Endothelial cell of umbilical vein (primary cell): ENCODE results near the gene NFATC2.

Source experiments
- CTCF ChIP-seq, 2 donors: IDR thresholded peaks; 1 replicate in 1 of 2; 2 replicates in 1 of 2; pipeline ENCODE4 v1.5.1; 2011; ENCODE audit warnings: low read length in 2 of 2, mild to moderate bottlenecking in 2 of 2, moderate library complexity in 2 of 2, control low read depth in 1 of 2, inconsistent platforms in 1 of 2, low read depth in 1 of 2; ENCODE audit not compliant: insufficient read depth in 1 of 2; ENCODE audit errors: extremely low read depth in 1 of 2
- POLR2A ChIP-seq: IDR thresholded peaks from 2 replicates; pipeline ENCODE4 v1.6.1; 2012; ENCODE audit warnings: low read depth, mild to moderate bottlenecking, control low read depth, low read length
- POLR2AphosphoS5 ChIP-seq: IDR thresholded peaks from 2 replicates; pipeline ENCODE4 v1.6.1; 2012; ENCODE audit warnings: low read depth, mild to moderate bottlenecking, control low read depth, low read length, moderate library complexity; ENCODE audit not compliant: insufficient read depth

- TF ChIP-seq CTCF (IDR thresholded peaks at IDR 0.05; ENCODE audit: extremely low read depth in 1 of 2, insufficient read depth in 1 of 2, low read depth in 1 of 2, low read length in 2 of 2) (no peak), POLR2AphosphoS5 (no peak), POLR2A (no peak)
Measured at GRCh38 chr20:51452091-51452613, 90.4 kb downstream of the NFATC2 start.
